Ovary (tissue), 9 donors: ENCODE results near the gene SPEN. TPM values are rescaled to one million over a fixed set of nuclear protein-coding genes. Genes with fewer than 3 reads are reported as not detected.
"Not testable (repeated sequence)": the region's sequence is repeated elsewhere in the genome, so short reads cannot be mapped to it uniquely, and the experiment has no call there.

Source experiments
- DNase-seq, 5 donors: peaks; one replicate each; pipeline ENCODE4 v3.0.0-alpha.2; 2019 to 2020
- H3K27ac ChIP-seq, 2 donors: fragments of 200-600 bp; one replicate each; pipeline versions ENCODE4 v1.5.1 to v1.8.0; 2019 to 2022
- H3K27me3 ChIP-seq: fragments of 200-600 bp; one replicate; pipeline ENCODE4 v1.8.0; 2022
- H3K36me3 ChIP-seq: fragments of 200-600 bp; sonication (generic); one replicate; pipeline ENCODE4 v1.5.1; 2019
- H3K4me1 ChIP-seq: one replicate; pipeline ENCODE4 v1.8.1; 2013; ENCODE audit warnings: mild to moderate bottlenecking, moderate library complexity; ENCODE audit not compliant: insufficient read depth
- H3K4me3 ChIP-seq: fragments of 200-600 bp; sonication (generic); one replicate; pipeline ENCODE4 v1.5.1; 2017
- H3K9me3 ChIP-seq, 2 donors: fragments of 200-600 bp in 1 of 2; sonication (generic) in 1 of 2; one replicate each; pipeline versions ENCODE4 v1.5.1 to v1.8.1; 2013 to 2019; ENCODE audit warnings: mild to moderate bottlenecking in 1 of 2, moderate library complexity in 1 of 2
- EP300 ChIP-seq: sonication (generic); formaldehyde crosslinking; IDR thresholded peaks from one replicate; pipeline ENCODE4 v1.6.1; 2017; ENCODE audit warnings: antibody characterized with exemption
- POLR2A ChIP-seq: fragments of 450-650 bp; IDR thresholded peaks from one replicate; pipeline ENCODE4 v1.6.1; 2017; ENCODE audit warnings: antibody characterized with exemption, mild to moderate bottlenecking, moderate library complexity
- WGBS, 3 donors: extraction: QIAGEN DNeasy Blood & Tissue Kit in 1 of 3; methylation state at CpG; one replicate each; pipeline versions ENCODE4 v1.1.5 to v1.1.7; 2013 to 2017; 5-methylcytosine and 5-hydroxymethylcytosine counted together
- intact Hi-C, 4 donors: fragments of 100-400 bp; cut with DNase I; formaldehyde crosslinking; loops; one replicate each; pipeline versions ENCODE4 v1.11.0 to v1.15.1; 2022 to 2023
- polyA plus RNA-seq, 2 donors: library from polyadenylated mRNA; stranded (reverse); fragments of 200-250 nt in 1 of 2; fragments of 350-450 nt in 1 of 2; fragmentation: Illumina TruSeq in 1 of 2; extraction: RNeasy Lipid Tissue Mini Kit (QIAGEN cat#74804) in 1 of 2; gene quantifications; one replicate each; pipeline ENCODE4 v1.2.3, GENCODE V29; 2013 to 2014
- total RNA-seq, 7 donors: library from RNA; depleted of rRNA in 2 of 7; stranded (reverse); fragments of >200 nt in 2 of 7; fragmentation: NEBNext Ultra II Directional in 3 of 7; extraction: Animal tissue kit (Norgen Biotek cat#: 25700) in 3 of 7; gene quantifications; one replicate each; pipeline versions ENCODE4 v1.1.0 to v1.2.4, GENCODE V29; 2016 to 2023
- TF ChIP-seq, protein P1 (sequence below), 3 donors: fragments of 450-650 bp in 2 of 3; fragments of 200-600 bp in 1 of 3; IDR thresholded peaks; one replicate each; pipeline versions ENCODE4 v1.5.1 to v1.8.0; 2016 to 2022; ENCODE audit warnings: antibody characterized with exemption in 3 of 3, mild to moderate bottlenecking in 1 of 3
- donor health status: DM: no; HTN: no; CAD: no; lungs with moderate emphysema.
- donor health status: DM: no; HTN: no; CAD: no.
- donor health status: Bipolar disorder and iron deficiency.
- donor health status: DM: yes; HTN: yes; CAD: no.
- donor health status: DM: no; HTN: no; CAD: no.
- donor health status: DM: yes; HTN: yes; CAD: no.

Gene SPEN
- total and polyA plus RNA-seq, 9 donors: 30.5 to 93.2 (median 62.9) TPM

DNA sequence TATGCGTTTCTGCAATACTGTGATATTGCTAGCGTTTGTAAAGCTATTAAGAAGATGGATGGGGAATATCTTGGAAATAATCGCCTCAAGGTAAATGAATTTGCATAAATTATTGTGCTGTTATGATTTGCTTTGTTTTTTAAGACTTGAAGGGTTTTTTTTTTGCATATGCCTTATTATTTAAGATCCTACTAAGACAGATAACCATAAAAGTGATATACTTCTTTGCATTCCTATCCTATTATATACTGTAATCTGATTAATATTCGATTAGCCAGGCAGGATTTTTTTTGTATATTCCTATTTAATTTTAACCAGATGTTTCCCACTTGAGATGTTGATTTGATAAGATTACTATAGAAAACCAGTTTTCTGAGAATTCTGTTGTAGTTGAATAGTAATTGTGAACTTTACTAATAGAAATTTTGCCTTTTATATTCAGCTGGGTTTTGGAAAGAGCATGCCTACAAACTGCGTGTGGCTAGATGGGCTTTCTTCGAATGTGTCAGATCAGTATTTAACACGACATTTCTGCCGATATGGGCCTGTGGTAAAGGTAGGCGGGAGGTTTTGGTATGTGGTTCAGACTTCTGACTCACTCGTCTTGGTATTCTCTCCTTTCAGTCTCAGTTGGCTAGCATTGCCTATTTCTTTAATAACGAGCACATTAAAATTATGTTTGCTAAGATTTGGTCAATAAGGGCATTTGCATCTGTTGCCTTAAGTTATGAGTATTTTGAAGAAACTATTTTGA, 71.6 kb downstream of the SPEN start:
- intact Hi-C loops: no loop called here
- Histone ChIP-seq H3K4me3 (no peak overlapping the region), H3K27ac (no peak overlapping the region), H3K4me1 (peaks cover 4% of the 10 kb centered on the region), H3K36me3 (no peaks in the 10 kb centered on the region), H3K27me3 (no peaks in the 10 kb centered on the region), H3K9me3 (no peaks in the 10 kb centered on the region)
- whole genome bisulfite sequencing, 3 donors: 61 to 70% (median 65%) methylated on average over 11 of the region's 11 CpGs
- no peak for DNase-seq
- TF ChIP-seq EP300 (no peak), POLR2A (no peak)
- TF ChIP-seq, protein P1, sequence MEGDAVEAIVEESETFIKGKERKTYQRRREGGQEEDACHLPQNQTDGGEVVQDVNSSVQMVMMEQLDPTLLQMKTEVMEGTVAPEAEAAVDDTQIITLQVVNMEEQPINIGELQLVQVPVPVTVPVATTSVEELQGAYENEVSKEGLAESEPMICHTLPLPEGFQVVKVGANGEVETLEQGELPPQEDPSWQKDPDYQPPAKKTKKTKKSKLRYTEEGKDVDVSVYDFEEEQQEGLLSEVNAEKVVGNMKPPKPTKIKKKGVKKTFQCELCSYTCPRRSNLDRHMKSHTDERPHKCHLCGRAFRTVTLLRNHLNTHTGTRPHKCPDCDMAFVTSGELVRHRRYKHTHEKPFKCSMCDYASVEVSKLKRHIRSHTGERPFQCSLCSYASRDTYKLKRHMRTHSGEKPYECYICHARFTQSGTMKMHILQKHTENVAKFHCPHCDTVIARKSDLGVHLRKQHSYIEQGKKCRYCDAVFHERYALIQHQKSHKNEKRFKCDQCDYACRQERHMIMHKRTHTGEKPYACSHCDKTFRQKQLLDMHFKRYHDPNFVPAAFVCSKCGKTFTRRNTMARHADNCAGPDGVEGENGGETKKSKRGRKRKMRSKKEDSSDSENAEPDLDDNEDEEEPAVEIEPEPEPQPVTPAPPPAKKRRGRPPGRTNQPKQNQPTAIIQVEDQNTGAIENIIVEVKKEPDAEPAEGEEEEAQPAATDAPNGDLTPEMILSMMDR (IDR thresholded peaks at IDR 0.05): no peak

- Histone ChIP-seq H3K36me3 (no peaks in the 10 kb centered on the region), H3K9me3 (no peaks in the 10 kb centered on the region), H3K27me3 (no peaks in the 10 kb centered on the region), H3K27ac (no peak overlapping the region), H3K4me3 (no peak overlapping the region), H3K4me1 (no peaks in the 10 kb centered on the region)
- no peak for TF ChIP-seq POLR2A
- TF ChIP-seq, protein P1 (IDR thresholded peaks at IDR 0.05): no peak
- TF ChIP-seq EP300: no peak
- 51 to 68% (median 66%) methylated on average over 2 of the region's 2 CpGs for WGBS, 3 donors
- intact Hi-C loops: no loop called here
- no peak for DNase-seq
These were observed 75.7 kb downstream of the SPEN start for GRCh38 chr1:15923241-15923640.

DNA sequence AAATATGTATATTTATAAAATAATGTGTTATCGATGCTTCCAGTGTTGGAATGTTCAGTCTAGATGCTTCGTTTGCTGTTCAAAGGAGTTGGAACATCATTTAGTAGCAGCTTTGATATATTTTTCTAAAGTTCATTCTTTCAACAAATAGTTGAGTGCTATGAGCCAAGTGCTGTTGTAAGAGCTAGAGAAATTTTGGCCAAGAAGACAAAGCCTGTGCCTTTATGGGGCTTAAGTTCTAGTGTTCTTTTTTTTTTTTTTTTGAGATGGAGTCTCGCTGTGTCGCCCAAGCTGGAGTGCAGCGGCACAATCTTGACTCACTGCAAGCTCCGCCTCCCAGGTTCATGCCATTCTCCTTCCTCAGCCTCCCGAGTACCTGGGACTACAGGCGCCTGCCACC, 78.9 kb downstream of the SPEN start:
- H3K36me3 ChIP-seq, H3K9me3 ChIP-seq, intact Hi-C loops, DNase-seq, H3K4me1 ChIP-seq, H3K27ac ChIP-seq, H3K4me3 ChIP-seq, H3K27me3 ChIP-seq: not testable (repeated sequence)
- WGBS, 3 donors: 59 to 65% (median 60%) methylated on average over 8 of the region's 8 CpGs

DNA sequence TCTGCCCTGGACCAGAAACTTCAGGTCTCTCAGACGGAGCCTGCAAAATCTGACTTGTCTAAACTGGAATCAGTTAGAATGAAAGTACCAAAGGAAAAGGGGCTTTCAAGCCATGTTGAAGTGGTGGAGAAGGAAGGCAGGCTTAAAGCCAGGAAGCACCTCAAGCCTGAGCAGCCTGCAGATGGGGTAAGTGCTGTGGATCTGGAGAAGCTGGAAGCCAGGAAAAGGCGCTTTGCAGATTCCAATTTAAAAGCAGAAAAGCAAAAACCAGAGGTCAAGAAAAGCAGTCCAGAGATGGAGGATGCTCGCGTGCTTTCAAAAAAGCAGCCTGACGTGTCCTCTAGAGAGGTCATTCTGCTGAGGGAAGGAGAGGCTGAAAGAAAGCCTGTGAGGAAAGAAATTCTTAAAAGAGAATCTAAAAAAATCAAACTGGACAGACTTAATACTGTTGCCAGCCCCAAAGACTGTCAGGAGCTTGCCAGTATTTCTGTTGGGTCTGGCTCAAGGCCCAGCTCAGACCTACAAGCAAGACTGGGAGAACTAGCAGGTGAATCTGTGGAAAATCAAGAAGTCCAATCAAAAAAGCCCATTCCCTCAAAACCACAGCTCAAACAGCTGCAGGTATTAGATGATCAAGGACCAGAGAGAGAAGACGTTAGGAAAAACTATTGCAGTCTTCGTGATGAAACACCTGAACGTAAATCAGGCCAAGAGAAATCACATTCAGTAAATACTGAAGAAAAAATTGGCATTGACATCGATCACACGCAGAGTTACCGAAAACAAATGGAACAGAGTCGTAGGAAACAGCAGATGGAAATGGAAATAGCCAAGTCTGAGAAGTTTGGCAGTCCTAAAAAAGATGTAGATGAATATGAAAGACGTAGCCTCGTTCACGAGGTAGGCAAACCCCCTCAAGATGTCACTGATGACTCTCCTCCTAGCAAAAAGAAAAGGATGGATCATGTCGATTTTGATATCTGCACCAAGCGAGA, 81.8 kb downstream of the SPEN start:
- Histone ChIP-seq H3K4me3 (no peak overlapping the region), H3K9me3 (no peaks in the 10 kb centered on the region), H3K4me1 (no peaks in the 10 kb centered on the region), H3K27ac (no peak overlapping the region), H3K27me3 (no peaks in the 10 kb centered on the region), H3K36me3 (no peaks in the 10 kb centered on the region)
- WGBS, 3 donors: 91 to 96% (median 94%) methylated on average over 17 of the region's 17 CpGs
- intact Hi-C loops: no loop called here
- DNase-seq: no peak
- TF ChIP-seq, protein P1 (IDR thresholded peaks at IDR 0.05): no peak
- TF ChIP-seq EP300 (no peak), POLR2A (no peak)
